Right lobe of liver (tissue), 6 donors: Measurements from ENCODE around the gene SRSF9. TPM values are rescaled to one million over a fixed set of nuclear protein-coding genes. Genes with fewer than 3 reads are reported as not detected.

ENCODE experiments used
- ATAC-seq, 4 donors: fragments of 200-7000 bp; cut with Tn5 transposase; one replicate each; pipeline ENCODE4 v1.9.1; 2020; ENCODE audit warnings: mild to moderate bottlenecking in 4 of 4, moderate library complexity in 4 of 4
- DNase-seq, 3 donors: peaks; one replicate each; pipeline ENCODE4 v3.0.0-alpha.2; 2020
- H3K27ac ChIP-seq, 3 donors: fragments of 200-600 bp; one replicate each; pipeline ENCODE4 v1.8.0; 2022
- H3K27me3 ChIP-seq, 2 donors: fragments of 200-600 bp; one replicate each; pipeline ENCODE4 v1.8.0; 2022
- H3K36me3 ChIP-seq, 4 donors: fragments of 200-600 bp; sonication (generic) in 1 of 4; one replicate each; pipeline versions ENCODE4 v1.5.1 to v1.8.0; 2017 to 2022; ENCODE audit warnings: control low read depth in 1 of 4
- H3K4me1 ChIP-seq, 4 donors: fragments of 200-600 bp; sonication (generic) in 1 of 4; one replicate each; pipeline versions ENCODE4 v1.5.1 to v1.8.0; 2017 to 2022; ENCODE audit warnings: control low read depth in 1 of 4
- H3K4me3 ChIP-seq, 3 donors: fragments of 200-600 bp; one replicate each; pipeline ENCODE4 v1.8.0; 2022
- H3K9me3 ChIP-seq, 4 donors: fragments of 200-600 bp; sonication (generic) in 1 of 4; one replicate each; pipeline versions ENCODE4 v1.5.1 to v1.8.0; 2017 to 2022; ENCODE audit warnings: control low read depth in 1 of 4
- POLR2A ChIP-seq: fragments of 450-650 bp; IDR thresholded peaks from one replicate; pipeline ENCODE4 v1.6.1; 2017; ENCODE audit warnings: antibody characterized with exemption, mild to moderate bottlenecking
- WGBS: methylation state at CpG from one replicate; pipeline ENCODE4 v1.1.6; 2018; ENCODE audit warnings: low coverage, low lambda C conversion rate; ENCODE audit not compliant: insufficient coverage; ENCODE audit errors: missing lambda C conversion rate; 5-methylcytosine and 5-hydroxymethylcytosine counted together
- intact Hi-C, 2 donors: fragments of 100-400 bp; cut with DNase I; formaldehyde crosslinking; loops; one replicate each; pipeline versions ENCODE4 v1.11.2 to v1.14.1; 2022
- total RNA-seq, 6 experiments: library from RNA; depleted of rRNA in 2 of 6; stranded (reverse); fragments of >200 nt in 2 of 6; fragmentation: NEBNext Ultra II Directional in 3 of 6; extraction: Animal tissue kit (Norgen Biotek cat#: 25700) in 3 of 6; gene quantifications; one replicate each; pipeline versions ENCODE4 v1.1.0 to v1.2.4, GENCODE V29; 2016 to 2023
- TF ChIP-seq, protein P1 (sequence below), 4 donors: fragments of 200-600 bp in 3 of 4; fragments of 450-650 bp in 1 of 4; IDR thresholded peaks; one replicate each; pipeline versions ENCODE4 v1.5.1 to v1.8.0; 2016 to 2022; ENCODE audit warnings: antibody characterized with exemption in 4 of 4, mild to moderate bottlenecking in 2 of 4
- donor health status: DM: no; HTN: yes; CAD: no.
- donor health status: DM: no; HTN: no; CAD: no.
- donor health status: DM: no; HTN: no; CAD: no.
- donor health status: DM: no; HTN: yes; CAD: no.
- donor health status: DM: no; HTN: yes; CAD: no.

The SRSF9 gene
- total RNA-seq, 6 experiments from 2014 or later: 36.4 to 63.3 (median 60.2) TPM

DNA sequence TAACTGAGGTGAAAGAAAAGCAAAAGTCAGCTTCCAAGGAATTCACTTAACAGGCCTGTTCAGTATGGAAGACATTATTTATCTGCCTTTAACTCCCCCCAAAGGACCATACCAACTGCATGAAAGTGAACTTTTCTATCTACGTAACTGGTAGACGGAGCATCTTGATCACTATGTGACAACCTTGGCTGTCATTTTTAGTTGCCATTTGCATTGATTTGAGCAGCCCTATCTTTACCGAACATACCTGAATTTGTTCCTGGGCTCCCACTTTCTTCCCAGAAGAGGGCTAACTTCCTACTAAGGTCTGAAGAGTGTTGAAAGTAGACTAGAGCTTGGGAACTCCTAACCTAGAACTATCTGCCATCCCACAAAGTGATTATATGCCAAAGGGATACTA is 9.4 kb downstream of the SRSF9 start:
- no peak for DNase-seq
- ATAC-seq: no peak
- H3K27me3 ChIP-seq: no peaks in the 10 kb centered on the region
- no peak overlapping the region for H3K4me3 ChIP-seq
- no peaks in the 10 kb centered on the region for H3K9me3 ChIP-seq
- no peak overlapping the region for H3K27ac ChIP-seq
- no peaks in the 10 kb centered on the region for H3K4me1 ChIP-seq
- intact Hi-C loops: no loop called here
- peaks cover 14 to 95% (median 45%) of the 10 kb centered on the region in 4 donors for H3K36me3 ChIP-seq
- TF ChIP-seq POLR2A: no peak
- TF ChIP-seq, protein P1, sequence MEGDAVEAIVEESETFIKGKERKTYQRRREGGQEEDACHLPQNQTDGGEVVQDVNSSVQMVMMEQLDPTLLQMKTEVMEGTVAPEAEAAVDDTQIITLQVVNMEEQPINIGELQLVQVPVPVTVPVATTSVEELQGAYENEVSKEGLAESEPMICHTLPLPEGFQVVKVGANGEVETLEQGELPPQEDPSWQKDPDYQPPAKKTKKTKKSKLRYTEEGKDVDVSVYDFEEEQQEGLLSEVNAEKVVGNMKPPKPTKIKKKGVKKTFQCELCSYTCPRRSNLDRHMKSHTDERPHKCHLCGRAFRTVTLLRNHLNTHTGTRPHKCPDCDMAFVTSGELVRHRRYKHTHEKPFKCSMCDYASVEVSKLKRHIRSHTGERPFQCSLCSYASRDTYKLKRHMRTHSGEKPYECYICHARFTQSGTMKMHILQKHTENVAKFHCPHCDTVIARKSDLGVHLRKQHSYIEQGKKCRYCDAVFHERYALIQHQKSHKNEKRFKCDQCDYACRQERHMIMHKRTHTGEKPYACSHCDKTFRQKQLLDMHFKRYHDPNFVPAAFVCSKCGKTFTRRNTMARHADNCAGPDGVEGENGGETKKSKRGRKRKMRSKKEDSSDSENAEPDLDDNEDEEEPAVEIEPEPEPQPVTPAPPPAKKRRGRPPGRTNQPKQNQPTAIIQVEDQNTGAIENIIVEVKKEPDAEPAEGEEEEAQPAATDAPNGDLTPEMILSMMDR (IDR thresholded peaks at IDR 0.05): no peak
- WGBS: 89% methylated on average over 3 of the region's 3 CpGs

DNA sequence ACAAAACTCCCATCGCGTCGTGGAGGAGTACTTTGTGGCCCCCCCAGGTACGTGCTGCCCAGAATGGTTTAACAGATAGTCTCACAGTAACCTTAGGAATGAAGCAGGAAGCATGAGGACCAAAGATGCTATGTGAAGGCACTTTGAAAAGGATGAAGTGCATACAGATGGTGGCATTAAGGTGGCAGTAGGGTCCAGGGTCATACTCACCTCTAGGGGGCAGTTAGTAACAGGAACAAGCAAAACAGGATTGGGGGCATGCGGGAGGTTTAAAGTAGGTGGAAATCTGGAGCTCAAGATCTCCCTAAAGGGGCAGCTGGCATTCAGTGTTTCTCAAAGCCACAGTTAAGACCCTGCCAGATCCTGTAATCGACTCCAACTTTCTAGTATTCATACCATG is 12.4 kb downstream of the SRSF9 start:
- H3K4me1 ChIP-seq: peaks cover 0 to 19% (median 3%) of the 10 kb centered on the region in 4 donors
- H3K4me3 ChIP-seq: no peak overlapping the region
- H3K27ac ChIP-seq: no peak overlapping the region
- no peak for DNase-seq
- no peak for ATAC-seq
- no peaks in the 10 kb centered on the region for H3K9me3 ChIP-seq
- peaks cover 2 to 71% (median 25%) of the 10 kb centered on the region in 4 donors for H3K36me3 ChIP-seq
- no peak for TF ChIP-seq POLR2A
- TF ChIP-seq, protein P1 (IDR thresholded peaks at IDR 0.05): peak in 1 of 4 donors; percentile 14
- 89% methylated on average over 4 of the region's 6 CpGs for WGBS
- no peaks in the 10 kb centered on the region for H3K27me3 ChIP-seq
- intact Hi-C loops: loop anchor here in 1 of 2 donors (10.0 kb wide), 1 partner anchor 108 kb away; no protein-coding TSS in a partner anchor

DNA sequence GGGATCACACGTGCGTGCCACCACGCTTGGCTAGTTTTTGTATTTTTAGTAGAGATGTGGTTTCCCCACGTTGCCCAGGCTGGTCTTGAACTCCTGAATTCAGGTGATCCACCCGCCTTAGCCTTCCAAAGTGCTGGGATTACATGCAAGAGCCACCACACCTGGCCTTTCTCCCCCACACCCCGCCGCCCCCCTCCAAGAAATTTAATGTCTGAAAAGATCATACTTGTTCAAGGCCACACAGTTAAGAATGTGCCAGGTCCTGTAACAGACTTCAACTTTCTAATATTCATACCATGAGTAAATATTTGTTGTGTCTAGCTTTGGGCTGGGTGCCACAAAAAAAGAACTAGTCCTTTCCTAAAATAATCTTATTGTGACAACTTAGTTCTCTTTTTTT is 14.2 kb downstream of the SRSF9 start:
- Histone ChIP-seq H3K27ac (no peak overlapping the region), H3K36me3 (peaks cover 0 to 57% (median 18%) of the 10 kb centered on the region in 4 donors), H3K9me3 (no peaks in the 10 kb centered on the region), H3K4me1 (peaks cover 0 to 22% (median 6%) of the 10 kb centered on the region in 4 donors), H3K4me3 (no peak overlapping the region), H3K27me3 (no peaks in the 10 kb centered on the region)
- WGBS: 91% methylated on average over 7 of the region's 7 CpGs
- ATAC-seq (no peak), DNase-seq (no peak)
- TF ChIP-seq, protein P1 (IDR thresholded peaks at IDR 0.05): no peak
- TF ChIP-seq POLR2A: no peak
- intact Hi-C loops: loop anchor here in 1 of 2 donors (10.0 kb wide), 1 partner anchor 109 kb away; no protein-coding TSS in a partner anchor

DNA sequence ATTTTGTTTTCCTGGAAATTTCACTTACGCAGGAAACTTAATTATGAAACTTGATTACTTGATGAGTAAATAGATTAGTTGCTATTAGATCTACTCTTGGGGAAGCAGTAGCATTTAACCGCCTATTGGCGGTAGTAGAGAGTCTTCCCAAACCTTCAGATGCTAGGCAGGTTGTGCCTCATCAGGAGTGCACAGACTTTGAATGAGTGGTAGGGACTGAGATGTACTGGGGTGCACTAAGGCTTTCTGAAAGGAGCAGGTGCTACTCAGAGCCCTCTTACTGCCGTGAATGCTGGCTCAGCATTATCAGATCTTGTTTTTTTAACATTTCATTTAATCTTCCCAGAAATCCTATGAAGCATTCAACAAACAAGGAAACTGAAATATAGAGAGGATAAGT is 15.6 kb downstream of the SRSF9 start:
- Histone ChIP-seq H3K4me1 (peaks cover 0 to 22% (median 6%) of the 10 kb centered on the region in 4 donors), H3K36me3 (peaks cover 0 to 46% (median 12%) of the 10 kb centered on the region in 4 donors), H3K27me3 (no peaks in the 10 kb centered on the region), H3K27ac (no peak overlapping the region), H3K9me3 (no peaks in the 10 kb centered on the region), H3K4me3 (no peak overlapping the region)
- TF ChIP-seq POLR2A: no peak
- TF ChIP-seq, protein P1 (IDR thresholded peaks at IDR 0.05): peak; percentile 28 to 54 (median 48)
- WGBS: 67% methylated on average over 3 of the region's 4 CpGs
- intact Hi-C loops: loop anchor here in 1 of 2 donors (10.0 kb wide), 1 partner anchor 111 kb away; no protein-coding TSS in a partner anchor
- DNase-seq (peak in 1 of 3 donors; percentile 3), ATAC-seq (peak; percentile 52 to 60 (median 54))
